Keratinocyte (primary cell): ENCODE data around the gene RHOF. TPM values are rescaled to one million over a fixed set of nuclear protein-coding genes. Genes with fewer than 3 reads are reported as not detected.

Experiments
- DNase-seq: peaks from one replicate; pipeline ENCODE4 v3.0.0-alpha.2; 2011; ENCODE audit warnings: low read depth, missing footprints, low spot score
- FAIRE-seq: peaks from 2 replicates; lab custom pipeline; 2011; peaks lifted over from hg19 to GRCh38; lab: Jason Lieb, UNC
- H2AFZ ChIP-seq: 2 replicates; pipeline ENCODE4 v1.6.0; 2012; ENCODE audit warnings: low read length, control low read depth, inconsistent platforms; ENCODE audit not compliant: control insufficient read depth
- H3K27ac ChIP-seq: 2 replicates; pipeline ENCODE4 v1.5.1; 2011; ENCODE audit warnings: low read length; ENCODE audit not compliant: control insufficient read depth, insufficient read depth
- H3K27me3 ChIP-seq: 3 replicates; pipeline ENCODE4 v1.6.0; 2011; ENCODE audit warnings: low read length; ENCODE audit not compliant: control insufficient read depth, insufficient read depth; ENCODE audit errors: extremely low read depth
- H3K36me3 ChIP-seq, 2 experiments: 2 replicates in 1 of 2; 3 replicates in 1 of 2; pipeline ENCODE4 v1.5.1; 2011; ENCODE audit warnings: low read length in 2 of 2, mild to moderate bottlenecking in 1 of 2; ENCODE audit not compliant: control insufficient read depth in 2 of 2, insufficient read depth in 2 of 2; ENCODE audit errors: extremely low read depth in 1 of 2
- H3K4me1 ChIP-seq: 3 replicates; pipeline ENCODE4 v1.5.1; 2011; ENCODE audit warnings: low read length; ENCODE audit not compliant: control insufficient read depth, insufficient read depth; ENCODE audit errors: extremely low read depth
- H3K4me2 ChIP-seq: 3 replicates; pipeline ENCODE4 v1.6.0; 2011; ENCODE audit warnings: low read depth, low read length; ENCODE audit not compliant: control insufficient read depth, insufficient read depth; ENCODE audit errors: extremely low read depth
- H3K4me3 ChIP-seq, 3 experiments: fragments of 200-600 bp in 1 of 3; sonication (generic) in 1 of 3; 2 replicates in 2 of 3; 3 replicates in 1 of 3; pipeline ENCODE4 v1.5.1; 2011 to 2016; ENCODE audit warnings: low read length in 3 of 3, mild to moderate bottlenecking in 3 of 3, control low read depth in 2 of 3, inconsistent platforms in 1 of 3, low read depth in 1 of 3, mixed read lengths in 1 of 3, mixed run types in 1 of 3, moderate library complexity in 1 of 3; ENCODE audit not compliant: control insufficient read depth in 2 of 3, insufficient read depth in 2 of 3; ENCODE audit errors: extremely low read depth in 1 of 3
- H3K79me2 ChIP-seq: 2 replicates; pipeline ENCODE4 v1.6.0; 2012; ENCODE audit warnings: low read length; ENCODE audit not compliant: control insufficient read depth, insufficient read depth
- H3K9ac ChIP-seq: 3 replicates; pipeline ENCODE4 v1.6.0; 2011; ENCODE audit warnings: low read length; ENCODE audit not compliant: control insufficient read depth, insufficient read depth; ENCODE audit errors: extremely low read depth
- H3K9me1 ChIP-seq: 3 replicates; pipeline ENCODE4 v1.6.0; 2011; ENCODE audit warnings: low read length; ENCODE audit not compliant: control insufficient read depth, insufficient read depth; ENCODE audit errors: extremely low read depth
- H3K9me3 ChIP-seq: 2 replicates; pipeline ENCODE4 v1.5.1; 2012; ENCODE audit warnings: low read depth, low read length; ENCODE audit not compliant: control insufficient read depth
- H4K20me1 ChIP-seq: 3 replicates; pipeline ENCODE4 v1.6.0; 2011; ENCODE audit warnings: low read length; ENCODE audit not compliant: control insufficient read depth, insufficient read depth; ENCODE audit errors: extremely low read depth
- CTCF ChIP-seq, 3 experiments: IDR thresholded peaks in 1 of 3; conservative IDR thresholded peaks in 1 of 3; optimal IDR thresholded peaks in 1 of 3; 2 replicates in 2 of 3; 3 replicates in 1 of 3; pipeline versions ENCODE3 to v1.5.1; 2011; ENCODE audit warnings: low read length in 3 of 3, mild to moderate bottlenecking in 3 of 3, moderate library complexity in 2 of 3, control low read depth in 1 of 3, inconsistent platforms in 1 of 3; ENCODE audit not compliant: insufficient read depth in 2 of 3; ENCODE audit errors: extremely low read depth in 1 of 3
- EZH2 ChIP-seq: IDR thresholded peaks from one replicate; pipeline ENCODE4 v1.6.1; 2012; ENCODE audit warnings: inconsistent platforms, mild to moderate bottlenecking, low read length, moderate library complexity
- dilution Hi-C: fragments of 300-500 bp; cut with MboI; formaldehyde crosslinking; loops from one replicate; pipeline ENCODE4 v1.7.0; 2020; ENCODE audit warnings: low sequenced_read_pairs; ENCODE audit not compliant: extremely low pct_ligation_motif_present
- polyA plus RNA-seq, 5 experiments: library from polyadenylated mRNA; depleted of rRNA in 3 of 5; stranded (reverse) in 3 of 5; stranded (forward) in 1 of 5; unstranded in 1 of 5; fragments of >200 nt; gene quantifications; 1 replicate in 1 of 5; 2 replicates in 3 of 5; 3 replicates in 1 of 5; pipeline versions ENCODE4 v1.2.1 to v1.2.3, GENCODE V29; 2011 to 2012; ENCODE audit warnings: missing spikeins in 2 of 5, low read depth in 1 of 5, low replicate concordance in 1 of 5

RHOF gene
- polyA plus RNA-seq, 1 donor (not counting 4 experiments of a cell fraction or from before 2014, with no cell fraction given) = 2.8 TPM

- FAIRE-seq (no peak), DNase-seq (no peak)
- Histone ChIP-seq H3K4me1 (peaks cover 3% of the 10 kb centered on the region), H3K27ac (no peak overlapping the region), H4K20me1 (no peaks in the 10 kb centered on the region), H3K4me2 (no peak overlapping the region), H3K9me1 (no peaks in the 10 kb centered on the region), H3K36me3 (peaks cover 0 to 2% of the 10 kb centered on the region in 2 experiments), H3K4me3 (no peak overlapping the region), H3K9me3 (no peaks in the 10 kb centered on the region), H3K27me3 (no peaks in the 10 kb centered on the region), H2AFZ (no peak overlapping the region), H3K79me2 (no peaks in the 10 kb centered on the region), H3K9ac (no peak overlapping the region)
- dilution Hi-C loops = no loop called here
- TF ChIP-seq CTCF (optimal IDR thresholded peaks at IDR 0.05 in 1 of 3, IDR thresholded peaks at IDR 0.05 in 1 of 3, conservative IDR thresholded peaks at IDR 0.05 in 1 of 3; ENCODE audit: extremely low read depth in 1 of 3, insufficient read depth in 2 of 3, low read length in 3 of 3) = no peak
- TF ChIP-seq EZH2 = no peak
Observed at GRCh38 chr12:121770813-121771625, 22.5 kb downstream of the RHOF start.

- no peak for FAIRE-seq
- dilution Hi-C loops = no loop called here
- H3K4me1 ChIP-seq = peaks cover 10% of the 10 kb centered on the region
Observed at GRCh38 chr12:121770388-121770787, 23.1 kb downstream of the RHOF start.

More at GRCh38 chr12:121770388-121770787, 23.1 kb downstream of the RHOF start:
- no peaks in the 10 kb centered on the region for H4K20me1 ChIP-seq
- no peak overlapping the region for H2AFZ ChIP-seq
- H3K9me1 ChIP-seq = no peaks in the 10 kb centered on the region
- no peak for TF ChIP-seq CTCF (optimal IDR thresholded peaks at IDR 0.05 in 1 of 3, IDR thresholded peaks at IDR 0.05 in 1 of 3, conservative IDR thresholded peaks at IDR 0.05 in 1 of 3; ENCODE audit: extremely low read depth in 1 of 3, insufficient read depth in 2 of 3, low read length in 3 of 3)
- no peak for TF ChIP-seq EZH2
- H3K27ac ChIP-seq = no peak overlapping the region
- no peak overlapping the region for H3K9ac ChIP-seq
- peaks cover 0 to 2% of the 10 kb centered on the region in 2 experiments for H3K36me3 ChIP-seq
- H3K4me3 ChIP-seq = no peak overlapping the region
- H3K4me2 ChIP-seq = no peak overlapping the region
- H3K27me3 ChIP-seq = no peaks in the 10 kb centered on the region
- DNase-seq = no peak
- no peaks in the 10 kb centered on the region for H3K79me2 ChIP-seq
- H3K9me3 ChIP-seq = no peaks in the 10 kb centered on the region
